ENCODE results near the gene SLC22A17. TPM values are rescaled to one million over a fixed set of nuclear protein-coding genes. Genes with fewer than 3 reads are reported as not detected.
A peak's percentile ranks its signal among the peaks of the same experiment; 100 is the strongest.

Gene SLC22A17
- total and polyA plus RNA-seq, 2 of the 13 experiments (the other 11 are each of a cell fraction or from before 2014, with no cell fraction given), result 0.95 to 1.1 TPM

DNA sequence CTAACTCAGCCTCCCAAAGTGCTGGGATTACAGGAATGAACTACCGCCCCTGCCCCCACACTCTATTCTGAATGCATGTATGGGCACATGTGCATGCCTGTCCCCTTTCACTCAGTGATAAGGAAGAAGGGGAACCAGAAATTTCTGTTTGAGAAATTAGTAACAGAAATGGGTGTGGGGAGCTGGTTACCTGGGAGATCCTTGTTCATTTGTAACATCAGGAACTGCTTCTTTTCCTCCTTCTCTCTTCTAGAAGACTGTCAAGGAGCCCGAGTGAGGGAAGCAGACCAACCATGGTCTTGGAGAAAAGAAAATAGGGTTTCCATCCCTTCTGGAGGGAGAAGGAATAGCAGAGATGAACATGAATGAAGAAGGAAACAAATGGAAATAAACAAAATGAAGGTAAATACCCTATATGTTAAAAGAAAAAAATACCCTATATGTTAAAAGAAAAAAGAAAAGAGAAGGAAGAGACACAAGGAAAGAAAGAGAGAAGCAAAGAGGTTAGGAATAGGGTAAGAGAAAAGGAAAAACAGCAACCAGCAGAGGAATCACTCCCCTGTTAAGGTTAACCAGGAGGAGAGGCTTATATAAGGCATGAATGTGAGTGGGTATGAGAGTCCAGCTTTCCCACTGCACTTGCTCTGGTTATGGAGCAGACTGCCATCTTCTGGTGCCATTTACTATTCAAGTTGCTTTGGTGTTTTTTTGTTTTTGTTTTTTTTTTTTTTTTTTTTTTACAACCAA lies 53.3 kb downstream of the SLC22A17 start (continued):
- TF ChIP-seq TBP (CRISPR knock-in tag; IDR thresholded peaks at IDR 0.05) (no peak), BATF2 (CRISPR knock-in tag; IDR thresholded peaks at IDR 0.05) (no peak), THAP9 (CRISPR knock-in tag; IDR thresholded peaks at IDR 0.05; ENCODE audit: borderline replicate concordance) (no peak), ZNF879 (CRISPR knock-in tag; IDR thresholded peaks at IDR 0.05) (no peak), KLF9 (CRISPR knock-in tag; IDR thresholded peaks at IDR 0.05; ENCODE audit: low read depth) (no peak), PTBP1 (IDR thresholded peaks at IDR 0.05; ENCODE audit: low read depth, low read length, poor library complexity, severe bottlenecking) (no peak), ZBTB40 (IDR thresholded peaks at IDR 0.05) (peak; percentile 14; the same call in 1 of the 2 replicates), ZBTB40 (CRISPR knock-in tag; IDR thresholded peaks at IDR 0.05) (no peak), FOXK2 (IDR thresholded peaks at IDR 0.05) (0 out of 2 replicates have a peak, but pooled peaks have one; percentile 26), ZNF468 (CRISPR knock-in tag; IDR thresholded peaks at IDR 0.05) (no peak), HDAC6 (IDR thresholded peaks at IDR 0.05; ENCODE audit: low read depth, low read length) (no peak), ZEB1 (IDR thresholded peaks at IDR 0.05; ENCODE audit: insufficient replicate concordance, low read depth) (no peak), ATM (IDR thresholded peaks at IDR 0.05; ENCODE audit: borderline replicate concordance) (peak; percentile 96), ZNF383 (CRISPR knock-in tag; IDR thresholded peaks at IDR 0.05; ENCODE audit: borderline replicate concordance) (no peak)
- TF ChIP-seq, protein P1, sequence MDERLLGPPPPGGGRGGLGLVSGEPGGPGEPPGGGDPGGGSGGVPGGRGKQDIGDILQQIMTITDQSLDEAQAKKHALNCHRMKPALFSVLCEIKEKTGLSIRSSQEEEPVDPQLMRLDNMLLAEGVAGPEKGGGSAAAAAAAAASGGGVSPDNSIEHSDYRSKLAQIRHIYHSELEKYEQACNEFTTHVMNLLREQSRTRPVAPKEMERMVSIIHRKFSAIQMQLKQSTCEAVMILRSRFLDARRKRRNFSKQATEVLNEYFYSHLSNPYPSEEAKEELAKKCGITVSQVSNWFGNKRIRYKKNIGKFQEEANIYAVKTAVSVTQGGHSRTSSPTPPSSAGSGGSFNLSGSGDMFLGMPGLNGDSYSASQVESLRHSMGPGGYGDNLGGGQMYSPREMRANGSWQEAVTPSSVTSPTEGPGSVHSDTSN (CRISPR knock-in tag; IDR thresholded peaks at IDR 0.05), result no peak
- TF ChIP-seq, protein P2, sequence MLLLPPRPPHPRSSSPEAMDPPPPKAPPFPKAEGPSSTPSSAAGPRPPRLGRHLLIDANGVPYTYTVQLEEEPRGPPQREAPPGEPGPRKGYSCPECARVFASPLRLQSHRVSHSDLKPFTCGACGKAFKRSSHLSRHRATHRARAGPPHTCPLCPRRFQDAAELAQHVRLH (CRISPR knock-in tag; IDR thresholded peaks at IDR 0.05; ENCODE audit: borderline replicate concordance, low read depth), result peak; percentile 16; the same call in 1 of the 2 replicates
